Measurements from ENCODE around the gene DDX50.
"Not testable (repeated sequence)": the region's sequence is repeated elsewhere in the genome, so short reads cannot be mapped to it uniquely, and the experiment has no call there.

DDX50 gene

GRCh38 chr10:68901105-68901927 lies at the start of gene DDX50:
Gene DDX50, plus strand, starts transcription at chr10:68901315. Its CDS starts 70 bp downstream, at chr10:68901385.
- DNase-seq = peak; percentile 99

DNA sequence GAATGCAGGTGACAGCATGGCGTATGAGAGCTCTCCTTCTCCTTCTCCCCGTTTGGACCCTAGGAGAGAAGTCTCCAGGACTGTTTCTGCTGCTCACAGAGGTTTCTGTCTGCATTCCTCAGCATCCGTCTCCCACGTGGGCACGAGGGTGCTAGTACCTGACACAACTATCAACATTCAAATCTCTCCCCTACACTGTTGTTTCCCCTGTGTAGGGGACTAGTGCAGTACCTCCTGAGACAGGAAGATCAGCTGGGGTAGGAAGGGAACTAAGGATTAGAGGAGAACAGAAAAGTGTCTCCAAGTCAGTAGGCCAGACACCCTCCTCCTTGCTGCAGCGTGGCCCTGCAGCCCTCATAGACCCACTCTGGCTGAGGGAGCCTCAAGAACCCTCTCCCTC lies 44.8 kb upstream of the DDX50 start:
- no peak for DNase-seq

DNA sequence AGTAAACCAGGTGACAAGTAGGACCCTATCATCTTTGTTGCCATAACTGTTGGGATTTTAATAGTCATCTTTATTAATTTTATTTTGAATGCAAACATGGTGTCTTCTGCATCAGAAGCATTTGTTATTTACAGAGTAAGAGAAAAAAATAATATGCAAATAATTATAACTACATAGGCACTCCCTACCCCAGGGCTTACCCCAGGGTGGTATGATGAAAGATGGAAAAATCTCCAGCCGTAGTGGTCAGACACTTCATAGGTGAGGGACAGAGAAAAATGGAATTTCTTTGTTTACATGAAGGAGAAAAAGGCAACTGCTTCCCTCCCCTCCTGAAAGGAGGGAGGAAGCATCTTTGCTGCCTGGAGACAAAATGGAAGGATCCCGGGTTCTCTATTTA lies 44.1 kb upstream of the DDX50 start:
- DNase-seq = no peak

DNA sequence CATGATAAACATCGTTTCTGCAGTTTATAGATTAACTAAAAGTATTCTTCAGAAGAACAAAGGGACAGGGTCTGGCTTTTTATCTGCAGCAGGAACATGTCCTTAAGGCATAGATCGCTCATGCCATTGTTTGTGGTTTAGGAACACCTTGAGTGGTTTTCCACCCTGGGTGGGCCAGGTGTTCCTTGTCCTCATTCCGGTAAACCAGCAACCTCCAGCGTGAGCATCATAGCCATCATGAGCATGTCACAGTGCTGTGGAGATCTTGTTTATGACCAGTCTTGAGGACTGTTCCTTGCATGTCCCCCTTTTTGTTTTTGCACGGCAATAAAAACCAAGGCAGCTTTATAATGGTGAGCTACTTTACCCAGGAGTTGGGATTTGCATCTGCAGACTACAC lies 39.9 kb upstream of the DDX50 start:
- DNase-seq = no peak

DNA sequence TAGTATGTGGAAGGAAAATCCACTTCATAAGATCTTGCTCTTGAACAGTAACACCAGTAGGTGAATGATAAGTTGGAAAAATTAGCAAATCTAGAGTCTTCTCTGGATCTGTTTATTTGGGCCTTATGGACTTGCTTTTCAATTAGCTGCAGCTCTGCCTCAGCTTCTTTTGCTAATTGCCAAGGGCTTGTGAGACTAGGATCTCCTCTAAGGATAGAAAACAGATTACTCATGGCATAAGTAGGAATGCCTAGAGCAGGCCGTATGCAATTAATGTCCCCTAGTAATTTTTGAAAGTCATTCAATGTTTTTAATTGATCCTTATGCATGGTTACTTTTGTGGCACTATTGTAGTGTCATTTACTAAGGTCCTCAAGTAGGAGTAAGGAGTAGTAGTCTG lies 36.5 kb upstream of the DDX50 start:
- no peak for DNase-seq

DNA sequence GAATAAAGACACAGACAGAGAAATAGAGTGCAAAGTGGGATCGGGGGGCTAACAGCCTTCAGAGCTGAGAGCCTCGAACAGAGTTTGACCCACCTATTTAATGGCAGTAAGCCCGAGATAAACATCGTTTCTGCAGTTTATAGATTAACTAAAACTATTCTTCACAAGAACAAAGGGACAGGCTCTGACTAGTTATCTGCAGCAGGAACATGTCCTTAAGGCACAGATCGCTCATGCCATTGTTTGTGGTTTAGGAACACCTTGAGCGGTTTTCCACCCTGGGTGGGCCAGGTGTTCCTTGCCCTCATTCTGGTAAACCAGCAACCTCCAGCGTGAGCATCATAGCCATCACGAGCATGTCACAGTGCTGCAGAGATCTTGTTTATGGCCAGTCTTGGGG lies 32.9 kb upstream of the DDX50 start:
- DNase-seq = not testable (repeated sequence)

DNA sequence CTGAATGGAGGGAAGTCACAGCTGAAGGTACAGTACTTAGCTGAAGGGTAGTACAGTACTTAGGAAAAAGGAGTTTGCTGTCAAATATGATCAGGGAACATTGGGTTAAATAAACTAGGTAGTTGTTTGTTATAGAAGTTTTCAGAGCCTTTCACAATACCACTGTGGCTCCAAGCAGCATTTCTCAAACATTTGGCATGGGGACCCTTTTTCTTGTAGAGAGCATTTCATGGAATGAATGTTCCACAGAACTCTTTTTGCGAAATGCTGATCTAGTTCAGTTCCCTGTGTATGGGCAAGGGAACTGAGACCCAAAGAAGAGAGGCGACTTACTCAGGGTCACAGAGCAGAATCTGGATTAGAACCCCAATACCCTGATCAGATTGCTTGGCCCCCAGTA lies 31.5 kb upstream of the DDX50 start:
- no peak for DNase-seq

DNA sequence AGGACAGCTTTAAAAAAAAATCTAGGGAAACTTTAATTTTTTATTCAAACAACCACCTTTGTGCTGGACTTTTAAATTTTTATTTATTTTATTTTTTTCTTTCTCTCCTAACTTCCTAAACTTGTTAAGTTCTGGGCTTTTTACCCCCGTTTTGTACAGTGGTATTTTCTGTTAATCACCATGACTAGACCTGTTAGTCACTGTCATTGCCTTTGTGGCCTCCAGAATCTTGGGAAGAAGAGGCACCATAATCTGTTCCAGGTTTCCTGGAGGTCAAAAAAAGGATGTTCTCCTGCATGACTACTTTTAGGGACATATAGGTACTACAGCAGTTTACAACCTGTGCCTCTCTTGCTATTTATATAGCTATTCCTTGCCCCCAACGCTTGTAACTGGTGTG lies 31.1 kb upstream of the DDX50 start:
- no peak for DNase-seq

GRCh38 chr10:68870545-68871104 lies 30.5 kb upstream of the DDX50 start:
- DNase-seq = no peak

DNA sequence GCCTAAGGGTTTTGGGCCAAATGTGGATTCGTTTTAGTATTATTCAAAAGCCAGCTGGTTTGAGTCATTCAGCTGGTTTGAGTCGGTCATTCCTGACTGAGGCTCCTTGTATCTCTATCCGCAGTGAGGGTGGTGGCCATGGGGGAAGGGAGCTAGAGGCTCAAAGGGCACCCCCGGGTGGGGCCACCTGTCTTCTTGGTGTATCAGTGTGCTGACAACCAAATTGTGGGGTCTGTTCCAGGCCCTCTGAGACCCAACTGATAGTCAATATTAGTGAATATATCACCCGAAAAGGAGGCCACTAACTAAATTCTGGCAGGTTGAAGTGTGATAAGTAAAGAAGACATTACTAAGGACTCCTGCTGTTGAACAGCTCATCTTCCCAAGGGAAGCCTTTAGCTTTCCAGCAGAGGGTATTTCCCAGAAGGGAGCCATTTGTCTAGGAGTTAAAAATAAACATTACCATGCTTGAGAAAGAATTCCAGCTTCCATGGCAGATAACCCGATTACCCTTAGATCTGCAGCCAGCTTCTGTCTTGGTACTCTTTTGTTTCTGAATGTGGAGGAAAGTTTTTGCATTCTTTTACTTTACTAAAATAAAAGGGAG lies 29.9 kb upstream of the DDX50 start:
- no peak for DNase-seq

DNA sequence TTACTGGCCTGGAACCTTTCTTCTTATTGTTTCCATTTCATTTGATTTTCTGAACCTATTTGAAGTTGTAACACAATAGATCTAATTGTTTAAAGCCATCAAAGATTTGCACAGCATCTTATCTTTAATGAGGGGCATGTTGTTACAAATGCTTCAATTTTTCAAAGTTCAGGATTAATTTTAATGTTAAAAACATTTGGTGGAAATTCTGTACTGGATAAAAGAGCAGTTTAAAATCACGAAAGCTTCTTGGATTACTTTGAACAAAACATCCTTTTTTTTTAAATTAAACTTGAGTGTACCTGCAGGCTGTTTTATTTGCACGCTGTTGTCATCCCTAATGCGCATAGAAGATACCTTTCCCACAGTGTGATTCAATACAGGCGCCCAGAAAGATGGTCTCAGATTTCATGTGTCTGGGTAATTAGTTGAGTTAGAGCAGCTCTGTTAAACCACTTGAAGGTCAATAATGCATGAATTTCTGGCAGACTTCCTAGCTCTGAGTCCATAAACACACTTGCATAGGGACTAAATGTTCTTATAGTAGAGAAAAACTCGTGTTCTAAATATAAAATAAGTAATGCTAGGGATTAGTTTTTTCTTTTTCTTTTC lies 29.3 kb upstream of the DDX50 start:
- DNase-seq = no peak

GRCh38 chr10:68876246-68877138 lies 24.6 kb upstream of the DDX50 start:
- DNase-seq = no peak

DNA sequence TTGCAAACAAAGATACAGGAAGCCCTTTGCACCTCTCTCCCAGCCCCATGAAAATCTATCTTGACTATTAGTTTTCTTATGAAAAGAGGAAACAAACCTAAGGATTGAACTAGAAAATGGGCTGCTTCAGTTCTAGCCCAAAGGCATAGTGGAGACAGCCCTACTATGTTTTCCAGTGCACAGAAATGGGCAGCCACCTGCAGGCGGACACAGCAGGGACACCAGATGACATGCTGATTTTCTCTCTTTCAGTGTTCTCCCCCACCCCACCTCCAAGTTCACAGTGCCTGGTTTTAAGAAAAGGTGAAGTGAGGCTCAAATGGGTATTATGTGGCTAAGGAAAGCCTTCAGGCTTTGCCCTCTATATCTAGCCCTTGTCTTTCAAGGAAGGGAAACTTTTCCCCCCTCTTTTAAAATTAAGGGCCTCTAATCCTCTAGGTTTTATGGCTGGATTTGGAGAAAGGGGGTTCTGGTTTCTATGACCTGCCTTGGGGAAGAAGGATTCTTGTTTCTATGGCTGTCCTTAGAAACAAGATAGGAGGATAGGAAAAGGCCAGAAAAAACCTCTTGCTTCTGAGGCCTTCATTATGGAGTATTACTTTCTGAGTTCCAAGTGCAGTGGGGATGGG lies 23.5 kb upstream of the DDX50 start:
- no peak for DNase-seq

DNA sequence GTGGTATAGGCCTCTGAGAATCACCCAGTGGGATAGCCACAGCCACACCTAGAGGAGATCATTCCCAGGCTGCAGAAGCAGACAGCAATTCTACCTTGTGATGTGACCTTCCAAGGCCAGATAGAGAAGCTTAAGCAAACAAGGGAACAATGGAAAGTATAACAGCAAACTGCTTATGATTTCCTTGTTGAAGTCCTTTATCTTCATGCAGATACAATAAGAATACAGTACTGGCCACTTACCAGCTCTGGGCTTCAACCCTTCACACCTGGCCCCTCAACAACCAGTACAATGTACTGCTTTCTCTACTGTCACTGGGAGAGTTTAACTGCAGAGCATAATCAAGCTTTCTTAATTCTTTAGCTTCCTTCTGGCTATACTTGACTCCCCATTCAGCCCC lies 22.6 kb upstream of the DDX50 start:
- DNase-seq = no peak

DNA sequence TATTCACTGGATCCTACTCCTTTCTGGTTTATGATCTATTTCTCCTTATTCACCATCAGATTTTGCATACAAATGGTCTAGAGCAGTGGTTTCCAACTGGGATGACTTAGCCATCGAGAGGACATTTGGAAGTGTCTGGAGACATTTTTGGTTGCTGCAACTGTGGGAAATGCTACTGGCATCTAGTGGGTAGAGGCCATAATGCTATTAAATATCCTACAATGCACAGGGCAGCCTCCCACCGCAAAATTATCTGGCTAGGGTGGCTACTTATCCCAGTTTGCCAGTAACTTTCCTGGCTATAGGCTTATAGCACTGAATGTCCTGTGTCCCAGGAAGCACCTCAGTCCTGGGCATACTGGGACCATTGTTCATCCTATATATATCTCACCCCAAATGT lies 21.5 kb upstream of the DDX50 start:
- DNase-seq = no peak

DNA sequence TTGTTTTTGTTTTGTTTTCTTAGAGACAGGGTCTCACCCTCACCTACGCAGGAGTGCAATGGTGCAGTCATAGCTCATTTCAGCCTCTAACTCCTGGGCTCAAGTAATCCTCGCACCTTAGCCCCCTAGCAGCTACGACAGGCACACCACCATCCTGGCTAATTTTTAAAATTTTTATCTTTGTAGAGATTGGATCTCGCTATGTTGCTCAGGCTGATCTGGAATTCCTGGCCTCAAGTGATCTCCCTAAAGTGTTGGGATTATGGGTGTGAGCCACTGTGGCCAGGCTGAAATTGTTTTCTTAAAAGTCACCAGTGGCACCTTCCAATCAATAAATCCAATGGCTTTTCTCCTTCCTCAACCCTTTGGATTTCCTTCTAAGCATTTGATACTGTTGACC lies 20.9 kb upstream of the DDX50 start:
- no peak for DNase-seq

- DNase-seq = no peak
Measured at GRCh38 chr10:68895041-68895440, 6.1 kb upstream of the DDX50 start.

GRCh38 chr10:68897336-68897741 lies 3.8 kb upstream of the DDX50 start:
- peak; percentile 75 for DNase-seq

GRCh38 chr10:68899186-68899745 lies 1.8 kb upstream of the DDX50 start:
- DNase-seq = no peak

DNA sequence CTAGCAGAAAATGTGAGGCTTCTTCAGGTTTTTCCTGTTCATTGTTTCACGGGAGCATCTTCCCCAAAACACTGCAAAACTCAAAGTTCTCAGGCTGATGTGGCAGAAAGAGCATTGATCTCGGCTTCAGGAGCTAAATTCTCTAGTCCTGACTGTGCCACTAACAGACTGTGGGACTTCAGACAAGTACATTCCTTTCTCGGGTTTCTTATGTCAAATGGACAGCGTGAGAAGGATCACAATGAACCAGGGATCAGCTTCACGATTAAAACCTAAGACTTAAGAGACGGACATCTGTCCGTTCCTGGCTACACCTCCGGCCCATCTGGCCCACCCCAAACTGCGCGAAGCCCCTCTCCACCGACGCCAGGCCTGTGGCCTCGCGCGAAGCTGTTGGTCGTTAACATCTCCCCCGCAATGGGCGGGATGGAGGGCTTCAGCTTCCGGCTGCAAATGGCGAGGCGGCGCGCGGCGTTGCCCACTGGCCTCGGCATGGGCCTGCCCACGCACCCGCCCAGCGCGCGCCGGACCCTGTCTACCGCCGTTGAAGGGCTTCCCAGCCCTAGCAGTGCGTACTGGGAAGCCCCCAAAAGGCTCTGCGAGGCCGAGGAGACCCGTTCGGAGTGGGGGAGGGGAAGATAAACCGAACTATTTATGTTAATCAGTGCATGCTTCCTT lies 549 bp upstream of the DDX50 start:
- DNase-seq = peak; percentile 58

GRCh38 chr10:68902382-68902781 lies 1.3 kb downstream of the DDX50 start:
- no peak for DNase-seq
